IMR-90 (cell line): ENCODE results near the gene SYMPK. TPM values are rescaled to one million over a fixed set of nuclear protein-coding genes. Genes with fewer than 3 reads are reported as not detected.
A peak's percentile ranks its signal among the peaks of the same experiment; 100 is the strongest.

Experiments used
- ATAC-seq: fragments of 200-7000 bp; cut with Tn5 transposase; 2 replicates; pipeline ENCODE4 v1.9.1; 2020; ENCODE audit warnings: low read depth, mild to moderate bottlenecking, moderate library complexity
- BruUV-seq: library from RNA; stranded (reverse); fragments of 400-500 nt; replicated peaks from 2 replicates; lab custom pipeline; 2021; lab: Mats Ljungman, UMichigan
- CTCF ChIA-PET: fragments of 300-600 bp; formaldehyde crosslinking; extraction: SDS; loops from one replicate; lab custom pipeline; 2021; ENCODE audit warnings: antibody characterized with exemption; lab: Yijun Ruan, JAX
- POLR2A ChIA-PET: fragments of 300-600 bp; sonication (Branson Sonifier 250); formaldehyde crosslinking; loops from one replicate; lab custom pipeline; 2022; ENCODE audit warnings: antibody characterized with exemption; ENCODE audit not compliant: unreplicated experiment; lab: Charles Lee
- DNase-seq: peaks from one replicate; pipeline ENCODE4 v3.0.0; 2013
- H2AFZ ChIP-seq: replicated peaks from 2 replicates; pipeline ENCODE3; 2013; ENCODE audit warnings: low read length, mild to moderate bottlenecking; ENCODE audit not compliant: poor library complexity
- H2AK5ac ChIP-seq: 2 replicates; pipeline ENCODE4 v1.6.1; 2013; ENCODE audit warnings: low read depth, low read length, inconsistent platforms
- H2AK9ac ChIP-seq: replicated peaks from 2 replicates; pipeline ENCODE3; 2013; ENCODE audit warnings: mild to moderate bottlenecking, low read depth, low read length, moderate library complexity; ENCODE audit not compliant: poor library complexity
- H2BK120ac ChIP-seq: 2 replicates; pipeline ENCODE4 v1.6.1; 2013; ENCODE audit warnings: low read depth, low read length, inconsistent platforms
- H2BK15ac ChIP-seq: 3 replicates; pipeline ENCODE4 v1.6.1; 2013; ENCODE audit warnings: low read depth, low read length, inconsistent platforms
- H2BK20ac ChIP-seq: 2 replicates; pipeline ENCODE4 v1.6.1; 2013; ENCODE audit warnings: low read depth, mild to moderate bottlenecking, inconsistent platforms, low read length, moderate library complexity
- H2BK5ac ChIP-seq: 2 replicates; pipeline ENCODE4 v1.6.1; 2013; ENCODE audit warnings: mild to moderate bottlenecking, low read depth, low read length, inconsistent platforms; ENCODE audit not compliant: poor library complexity, severe bottlenecking
- H3K14ac ChIP-seq: replicated peaks from 2 replicates; pipeline ENCODE4 v1.6.1; 2013; ENCODE audit warnings: low read depth, low read length, inconsistent platforms
- H3K18ac ChIP-seq: 2 replicates; pipeline ENCODE4 v1.6.1; 2013; ENCODE audit warnings: low read depth, low read length, control low read depth
- H3K23ac ChIP-seq: 2 replicates; pipeline ENCODE4 v1.6.1; 2013; ENCODE audit warnings: low read depth, low read length, inconsistent platforms
- H3K27ac ChIP-seq: 2 replicates; pipeline ENCODE4 v1.5.1; 2013; ENCODE audit warnings: mild to moderate bottlenecking, control low read depth, low read length; ENCODE audit not compliant: insufficient read depth
- H3K27me3 ChIP-seq: 2 replicates; pipeline ENCODE4 v1.6.1; 2013; ENCODE audit warnings: low read length; ENCODE audit not compliant: control insufficient read depth, insufficient read depth
- H3K36me3 ChIP-seq: 2 replicates; pipeline ENCODE4 v1.6.1; 2013; ENCODE audit warnings: low read length, mixed read lengths; ENCODE audit not compliant: control insufficient read depth, insufficient read depth
- H3K4ac ChIP-seq: 2 replicates; pipeline ENCODE4 v1.6.1; 2013; ENCODE audit warnings: low read depth, low read length, inconsistent platforms
- H3K4me1 ChIP-seq: 2 replicates; pipeline ENCODE4 v1.6.1; 2013; ENCODE audit warnings: low read length, mixed read lengths; ENCODE audit not compliant: control insufficient read depth, insufficient read depth
- H3K4me2 ChIP-seq: 2 replicates; pipeline ENCODE4 v1.6.1; 2013; ENCODE audit warnings: low read depth, mild to moderate bottlenecking, control low read depth, low read length, moderate library complexity
- H3K4me3 ChIP-seq: 2 replicates; pipeline ENCODE4 v1.5.1; 2013; ENCODE audit warnings: low read depth, mild to moderate bottlenecking, control low read depth, low read length, moderate library complexity; ENCODE audit not compliant: insufficient read depth
- H3K56ac ChIP-seq: 2 replicates; pipeline ENCODE4 v1.6.1; 2013; ENCODE audit warnings: low read length, inconsistent platforms; ENCODE audit not compliant: insufficient read depth; ENCODE audit errors: extremely low read depth
- H3K79me1 ChIP-seq, 2 experiments: 2 replicates each; pipeline ENCODE4 v1.6.1; 2013; ENCODE audit warnings: low read length in 2 of 2, inconsistent platforms in 1 of 2, low read depth in 1 of 2
- H3K9ac ChIP-seq: 2 replicates; pipeline ENCODE4 v1.6.1; 2013; ENCODE audit warnings: low read depth, low read length, control low read depth
- H3K9me1 ChIP-seq: 2 replicates; pipeline ENCODE4 v1.6.1; 2013; ENCODE audit warnings: low read length, inconsistent platforms; ENCODE audit not compliant: insufficient read depth
- H3K9me3 ChIP-seq: 2 replicates; pipeline ENCODE4 v1.6.1; 2013; ENCODE audit warnings: low read length; ENCODE audit not compliant: control insufficient read depth, insufficient read depth
- H4K20me1 ChIP-seq: 2 replicates; pipeline ENCODE4 v1.6.1; 2013; ENCODE audit warnings: low read length, inconsistent platforms; ENCODE audit not compliant: insufficient read depth
- H4K5ac ChIP-seq: 2 replicates; pipeline ENCODE4 v1.6.1; 2013; ENCODE audit warnings: mild to moderate bottlenecking, low read depth, low read length, control low read depth
- H4K8ac ChIP-seq, 2 experiments: 2 replicates each; pipeline ENCODE4 v1.6.1; 2013; ENCODE audit warnings: low read depth in 2 of 2, low read length in 2 of 2, control low read depth in 1 of 2, inconsistent platforms in 1 of 2
- H4K91ac ChIP-seq: 2 replicates; pipeline ENCODE4 v1.6.1; 2013; ENCODE audit warnings: low read depth, low read length, inconsistent platforms; ENCODE audit not compliant: insufficient read depth
- BHLHE40 ChIP-seq: fragments of 150-350 bp; IDR thresholded peaks from 2 replicates; pipeline ENCODE4 v1.6.1; 2016; ENCODE audit warnings: mild to moderate bottlenecking, low read depth, low read length
- CEBPB ChIP-seq: IDR thresholded peaks from 2 replicates; pipeline ENCODE4 v1.6.1; 2012; ENCODE audit warnings: low read depth, low read length, improper control_type of control experiment
- CHD1 ChIP-seq: IDR thresholded peaks from 2 replicates; pipeline ENCODE4 v1.6.1; 2012; ENCODE audit warnings: low read depth, low read length, improper control_type of control experiment
- FOS ChIP-seq: fragments of 150-350 bp; IDR thresholded peaks from 2 replicates; pipeline ENCODE4 v1.6.1; 2016; ENCODE audit warnings: low read depth, low read length
- MAFK ChIP-seq: IDR thresholded peaks from 2 replicates; pipeline ENCODE4 v1.6.1; 2012; ENCODE audit warnings: low read depth, low read length, improper control_type of control experiment
- MAZ ChIP-seq: IDR thresholded peaks from 2 replicates; pipeline ENCODE4 v1.6.1; 2012; ENCODE audit warnings: low read depth, mild to moderate bottlenecking, low read length, improper control_type of control experiment, moderate library complexity, borderline replicate concordance
- MXI1 ChIP-seq: IDR thresholded peaks from 2 replicates; pipeline ENCODE4 v1.6.1; 2012; ENCODE audit warnings: low read depth, mild to moderate bottlenecking, low read length, moderate library complexity, borderline replicate concordance
- NFE2L2 ChIP-seq: fragments of 150-350 bp; IDR thresholded peaks from 2 replicates; pipeline ENCODE4 v1.6.1; 2016; ENCODE audit warnings: low read depth, mild to moderate bottlenecking, low read length
- POLR2A ChIP-seq: IDR thresholded peaks from 2 replicates; pipeline ENCODE4 v1.6.1; 2012; ENCODE audit warnings: mild to moderate bottlenecking, low read depth, low read length
- RAD21 ChIP-seq: IDR thresholded peaks from 2 replicates; pipeline ENCODE4 v1.6.1; 2012; ENCODE audit warnings: low read length, improper control_type of control experiment
- RCOR1 ChIP-seq: IDR thresholded peaks from 2 replicates; pipeline ENCODE4 v1.6.1; 2012; ENCODE audit warnings: mild to moderate bottlenecking, low read length, improper control_type of control experiment; ENCODE audit not compliant: insufficient replicate concordance
- RFX5 ChIP-seq: IDR thresholded peaks from 2 replicates; pipeline ENCODE4 v1.8.0; 2012; ENCODE audit warnings: low read depth, mild to moderate bottlenecking, low read length, moderate library complexity
- SMC3 ChIP-seq: fragments of 150-350 bp; IDR thresholded peaks from 2 replicates; pipeline ENCODE4 v1.6.1; 2016; ENCODE audit warnings: low read depth, mild to moderate bottlenecking, antibody characterized with exemption, low read length, moderate library complexity
- WGBS, 2 experiments: methylation state at CpG; one replicate each; pipeline versions ENCODE4 v1.1.5 to v1.1.7; 2013; ENCODE audit warnings: missing lambda C conversion rate in 2 of 2; ENCODE audit not compliant: insufficient read length in 1 of 2; ENCODE audit errors: extremely low coverage in 2 of 2; 5-methylcytosine and 5-hydroxymethylcytosine counted together
- dilution Hi-C: fragments of 300-500 bp; cut with HindIII; formaldehyde crosslinking; loops from one replicate; pipeline ENCODE4 v1.14.3; 2018; ENCODE audit warnings: low sequenced_read_pairs; ENCODE audit not compliant: unreplicated experiment
- in situ Hi-C: fragments of 300-500 bp; cut with MboI; formaldehyde crosslinking; loops from 3 replicates; pipeline ENCODE4 v1.14.3; 2019; ENCODE audit warnings: low sequenced_read_pairs, inconsistent platforms, mixed read lengths
- intact Hi-C: fragments of 100-400 bp; cut with micrococcal nuclease; formaldehyde crosslinking; loops from 2 replicates; pipeline ENCODE4 v1.10.0; 2022
- polyA plus RNA-seq, 3 experiments: library from polyadenylated mRNA; depleted of rRNA; stranded (reverse); fragments of >200 nt; gene quantifications; 2 replicates each; pipeline ENCODE4 v1.2.3, GENCODE V29; 2012; ENCODE audit warnings: low replicate concordance in 1 of 3
- total RNA-seq: library from RNA; depleted of rRNA; stranded (reverse); fragments of >200 nt; gene quantifications from 2 replicates; pipeline ENCODE4 v1.2.3, GENCODE V29; 2012
- TF ChIP-seq, protein P1 (sequence below): fragments of 150-350 bp; IDR thresholded peaks from 2 replicates; pipeline ENCODE4 v1.6.1; 2016; ENCODE audit warnings: low read depth, mild to moderate bottlenecking, low read length, moderate library complexity, borderline replicate concordance
- TF ChIP-seq, protein P2 (sequence below): fragments of 150-350 bp; IDR thresholded peaks from 2 replicates; pipeline ENCODE4 v1.6.1; 2017; ENCODE audit warnings: mild to moderate bottlenecking, antibody characterized with exemption, low read length, low read depth
- TF ChIP-seq, protein P3 (sequence below): conservative IDR thresholded peaks from 2 replicates; pipeline ENCODE4 v1.5.1; 2012; ENCODE audit warnings: mild to moderate bottlenecking, low read depth, low read length, improper control_type of control experiment

SYMPK gene
- total and polyA plus RNA-seq, 2 of the 4 experiments (the other 2 are of a cell fraction): 35.3 to 71.5 TPM

DNA sequence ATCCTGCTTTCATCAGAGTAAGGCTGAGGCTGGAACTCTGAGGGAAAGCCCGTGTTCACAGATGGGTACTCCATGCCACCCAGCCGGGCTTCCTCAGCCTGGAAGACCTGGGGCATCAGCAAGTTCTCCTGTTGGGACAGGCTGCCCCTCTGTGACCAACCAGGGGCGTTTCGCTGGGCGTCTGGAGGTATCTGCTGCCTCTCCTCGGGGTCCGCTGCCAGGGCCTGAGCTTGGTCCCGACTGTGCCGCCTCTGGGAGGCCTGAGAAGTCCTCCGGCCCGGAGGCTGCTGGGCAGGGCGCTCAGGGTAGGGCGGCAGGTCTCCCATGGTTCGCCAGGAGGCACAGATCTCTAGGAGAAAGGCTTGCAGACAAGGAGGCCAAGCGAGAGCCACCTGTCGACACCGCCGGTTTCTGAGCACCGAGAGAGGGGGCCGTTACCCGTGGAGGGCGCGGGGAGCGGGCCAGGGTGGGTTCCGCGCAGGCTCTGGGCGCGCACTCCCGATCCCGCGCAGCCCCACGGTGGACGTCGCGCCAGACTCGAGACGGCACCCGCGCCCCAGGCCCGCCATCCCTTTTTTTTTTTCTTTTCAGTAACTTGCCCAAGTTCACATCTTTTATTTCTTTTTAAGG is 48.0 kb downstream of the SYMPK start, which contains the start of gene RSPH6A:
Gene RSPH6A, minus strand, starts transcription at position 458 of the 630 bp plus-strand sequence. Its CDS starts 132 bp downstream, at position 326.
- Histone ChIP-seq H3K4me3 (no peak within 1 kb of the TSS), H2AFZ (no peak within 1 kb of the TSS), H3K23ac (no peak within 1 kb of the TSS), H3K79me1 (no peaks in the 10 kb centered on the region; a peak in 1 of 4 replicates), H4K20me1 (peaks cover 5% of the 10 kb centered on the region; the same call in 1 of the 2 replicates), H4K8ac (no peak within 1 kb of the TSS), H3K27me3 (no peaks in the 10 kb centered on the region), H3K9me3 (no peaks in the 10 kb centered on the region), H3K18ac (no peak within 1 kb of the TSS), H4K5ac (no peak within 1 kb of the TSS), H2BK5ac (no peak within 1 kb of the TSS), H3K36me3 (peaks cover 14% of the 10 kb centered on the region; the same call in 1 of the 2 replicates), H2BK120ac (no peak within 1 kb of the TSS), H4K91ac (no peak within 1 kb of the TSS), H2AK9ac (peak within 1 kb of the TSS; percentile 42), H2BK15ac (no peak within 1 kb of the TSS), H3K4ac (no peak within 1 kb of the TSS; the same call in 1 of the 2 replicates), H3K9ac (no peak within 1 kb of the TSS), H3K56ac (no peak within 1 kb of the TSS), H3K4me2 (no peak within 1 kb of the TSS), H3K4me1 (peaks cover 6% of the 10 kb centered on the region), H2BK20ac (no peak within 1 kb of the TSS), H3K14ac (no peak within 1 kb of the TSS), H2AK5ac (no peak within 1 kb of the TSS), H3K9me1 (peaks cover 5% of the 10 kb centered on the region), H3K27ac (no peak within 1 kb of the TSS)
- no TSS peak for BruUV-seq
- intact Hi-C loops (no loop called here), dilution Hi-C loops (no loop called here), in situ Hi-C loops (no loop called here)
- 74% methylated on average over 24 of the region's 40 CpGs; no CpG with 5 or more reads in 1 of the 2 experiments for WGBS, 2 experiments
- CTCF ChIA-PET: no interaction called here
- DNase-seq (no peak), ATAC-seq (no peak)
- TF ChIP-seq RAD21 (no peak), CEBPB (no peak), NFE2L2 (no peak), MAZ (no peak), FOS (no peak), RFX5 (no peak), MAFK (no peak), POLR2A (no peak), MXI1 (no peak), SMC3 (no peak), BHLHE40 (no peak), CHD1 (no peak), RCOR1 (no peak)
- TF ChIP-seq, protein P1, sequence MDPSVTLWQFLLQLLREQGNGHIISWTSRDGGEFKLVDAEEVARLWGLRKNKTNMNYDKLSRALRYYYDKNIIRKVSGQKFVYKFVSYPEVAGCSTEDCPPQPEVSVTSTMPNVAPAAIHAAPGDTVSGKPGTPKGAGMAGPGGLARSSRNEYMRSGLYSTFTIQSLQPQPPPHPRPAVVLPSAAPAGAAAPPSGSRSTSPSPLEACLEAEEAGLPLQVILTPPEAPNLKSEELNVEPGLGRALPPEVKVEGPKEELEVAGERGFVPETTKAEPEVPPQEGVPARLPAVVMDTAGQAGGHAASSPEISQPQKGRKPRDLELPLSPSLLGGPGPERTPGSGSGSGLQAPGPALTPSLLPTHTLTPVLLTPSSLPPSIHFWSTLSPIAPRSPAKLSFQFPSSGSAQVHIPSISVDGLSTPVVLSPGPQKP: no peak
- TF ChIP-seq, protein P2, sequence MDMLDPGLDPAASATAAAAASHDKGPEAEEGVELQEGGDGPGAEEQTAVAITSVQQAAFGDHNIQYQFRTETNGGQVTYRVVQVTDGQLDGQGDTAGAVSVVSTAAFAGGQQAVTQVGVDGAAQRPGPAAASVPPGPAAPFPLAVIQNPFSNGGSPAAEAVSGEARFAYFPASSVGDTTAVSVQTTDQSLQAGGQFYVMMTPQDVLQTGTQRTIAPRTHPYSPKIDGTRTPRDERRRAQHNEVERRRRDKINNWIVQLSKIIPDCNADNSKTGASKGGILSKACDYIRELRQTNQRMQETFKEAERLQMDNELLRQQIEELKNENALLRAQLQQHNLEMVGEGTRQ: no peak
- TF ChIP-seq, protein P3, sequence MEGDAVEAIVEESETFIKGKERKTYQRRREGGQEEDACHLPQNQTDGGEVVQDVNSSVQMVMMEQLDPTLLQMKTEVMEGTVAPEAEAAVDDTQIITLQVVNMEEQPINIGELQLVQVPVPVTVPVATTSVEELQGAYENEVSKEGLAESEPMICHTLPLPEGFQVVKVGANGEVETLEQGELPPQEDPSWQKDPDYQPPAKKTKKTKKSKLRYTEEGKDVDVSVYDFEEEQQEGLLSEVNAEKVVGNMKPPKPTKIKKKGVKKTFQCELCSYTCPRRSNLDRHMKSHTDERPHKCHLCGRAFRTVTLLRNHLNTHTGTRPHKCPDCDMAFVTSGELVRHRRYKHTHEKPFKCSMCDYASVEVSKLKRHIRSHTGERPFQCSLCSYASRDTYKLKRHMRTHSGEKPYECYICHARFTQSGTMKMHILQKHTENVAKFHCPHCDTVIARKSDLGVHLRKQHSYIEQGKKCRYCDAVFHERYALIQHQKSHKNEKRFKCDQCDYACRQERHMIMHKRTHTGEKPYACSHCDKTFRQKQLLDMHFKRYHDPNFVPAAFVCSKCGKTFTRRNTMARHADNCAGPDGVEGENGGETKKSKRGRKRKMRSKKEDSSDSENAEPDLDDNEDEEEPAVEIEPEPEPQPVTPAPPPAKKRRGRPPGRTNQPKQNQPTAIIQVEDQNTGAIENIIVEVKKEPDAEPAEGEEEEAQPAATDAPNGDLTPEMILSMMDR: no peak
- POLR2A ChIA-PET: no interaction called here
